ENCODE results near the gene CWC25. TPM values are rescaled to one million over a fixed set of nuclear protein-coding genes. Genes with fewer than 3 reads are reported as not detected.
"Not testable (repeated sequence)": the region's sequence is repeated elsewhere in the genome, so short reads cannot be mapped to it uniquely, and the experiment has no call there.

CWC25 gene
- total and polyA plus RNA-seq, 2 donors = 11.8 to 18.9 TPM

DNA sequence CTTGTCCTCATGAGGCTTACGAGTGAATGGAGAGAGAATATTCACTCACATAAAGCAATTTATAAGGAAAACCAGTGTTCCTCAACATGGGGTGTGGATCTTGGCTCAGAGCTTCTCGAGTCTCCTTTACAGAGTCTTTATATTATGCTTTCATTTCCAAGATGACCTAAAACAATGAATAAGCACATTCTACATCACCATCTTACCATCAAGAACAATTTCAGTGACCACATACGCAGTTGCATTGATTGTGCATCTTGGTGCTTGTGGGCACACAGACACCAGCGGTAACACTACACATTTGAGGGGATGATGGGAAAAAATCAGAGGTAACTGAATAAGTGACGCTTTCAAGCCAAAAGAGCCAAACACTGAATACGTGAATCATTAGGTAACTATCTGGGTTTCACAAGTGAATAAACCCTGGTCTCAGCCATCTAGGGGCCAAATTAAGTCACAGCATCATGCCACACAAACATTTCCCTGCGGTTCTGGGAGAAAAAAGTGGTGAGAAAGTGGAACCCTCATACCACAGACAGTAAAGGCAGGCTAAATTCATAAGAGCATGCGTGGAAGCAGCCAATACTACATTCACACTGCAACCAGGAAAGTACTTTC, 9.4 kb downstream of the CWC25 start:
- H3K36me3 ChIP-seq (ENCODE audit: insufficient read depth) = peaks cover 7% of the 10 kb centered on the region
- 76% methylated on average over 8 of the region's 8 CpGs for WGBS
- no peak overlapping the region for H3K27ac ChIP-seq (ENCODE audit: low read depth)
- no peaks in the 10 kb centered on the region for H3K4me1 ChIP-seq (ENCODE audit: insufficient read depth)
- no peak for DNase-seq (ENCODE audit: extremely low spot score)
- no peak overlapping the region for H3K4me3 ChIP-seq (ENCODE audit: low read depth, low read length)

DNA sequence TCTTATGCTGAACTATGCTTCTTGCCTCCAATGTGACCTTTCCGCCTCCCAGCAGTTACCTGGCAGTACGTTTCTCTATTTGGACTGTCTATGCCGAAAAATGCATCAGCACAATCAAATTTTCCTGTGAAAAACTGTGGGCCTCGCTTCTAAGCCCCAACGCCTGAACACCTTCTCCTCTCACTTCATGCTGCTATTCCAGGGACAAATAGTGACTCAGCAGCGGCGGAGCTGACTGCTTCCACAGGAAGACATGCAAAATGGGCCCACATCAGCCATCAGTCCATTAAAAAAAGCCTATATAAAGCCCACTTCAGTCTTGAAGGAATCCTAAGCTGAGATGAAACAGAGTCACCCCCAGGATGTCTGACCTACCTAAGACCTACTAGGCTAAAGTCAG, 15.3 kb downstream of the CWC25 start:
- H3K4me1 ChIP-seq (ENCODE audit: insufficient read depth) = no peaks in the 10 kb centered on the region
- 94% methylated on average over 7 of the region's 7 CpGs for WGBS
- no peak for DNase-seq (ENCODE audit: extremely low spot score)
- no peak overlapping the region for H3K27ac ChIP-seq (ENCODE audit: low read depth)
- H3K4me3 ChIP-seq (ENCODE audit: low read depth, low read length) = no peak overlapping the region
- peaks cover 20% of the 10 kb centered on the region for H3K36me3 ChIP-seq (ENCODE audit: insufficient read depth)

DNA sequence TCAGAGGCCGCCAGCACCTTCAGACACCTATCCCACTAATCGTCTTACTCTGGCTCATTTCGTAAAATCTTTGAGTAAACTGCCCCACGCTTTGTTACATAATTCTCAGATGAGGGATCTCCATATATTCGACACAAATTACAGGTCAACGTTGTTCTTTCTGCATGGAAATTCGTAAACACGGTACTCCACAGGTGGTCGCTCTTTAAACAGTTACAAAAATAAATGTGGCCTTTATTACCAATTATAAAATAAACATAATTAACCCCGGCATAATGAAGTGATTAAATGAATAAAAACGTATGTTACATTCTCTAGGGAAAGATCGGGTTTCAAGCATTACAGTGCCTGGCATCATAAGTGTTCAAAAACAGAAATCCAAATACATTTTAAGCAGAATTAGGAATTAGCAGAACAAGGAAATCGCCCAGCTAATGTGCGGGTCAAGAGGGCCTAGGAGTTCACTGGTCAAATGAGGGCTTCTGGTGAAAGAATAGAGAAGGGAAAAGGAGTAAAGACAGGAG, 24.8 kb downstream of the CWC25 start:
- 20% methylated on average over 14 of the region's 14 CpGs for WGBS
- Histone ChIP-seq H3K27ac (ENCODE audit: low read depth) (peak overlapping the region; percentile 98), H3K36me3 (ENCODE audit: insufficient read depth) (peaks cover 6% of the 10 kb centered on the region), H3K4me3 (ENCODE audit: low read depth, low read length) (peak overlapping the region; percentile 74), H3K4me1 (ENCODE audit: insufficient read depth) (no peaks in the 10 kb centered on the region)
- DNase-seq (ENCODE audit: extremely low spot score) = no peak

GRCh38 chr17:38799501-38800236, 25.5 kb downstream of the CWC25 start, which contains the start of gene PIP4K2B:
TSS of gene PIP4K2B (minus strand) at chr17:38799556. CDS start at chr17:38799424, 132 bp downstream.
- peaks cover 5% of the 10 kb centered on the region for H3K36me3 ChIP-seq (ENCODE audit: insufficient read depth)
- peak; percentile 92 for DNase-seq (ENCODE audit: extremely low spot score)
- no peaks in the 10 kb centered on the region for H3K4me1 ChIP-seq (ENCODE audit: insufficient read depth)
- peak within 1 kb of the TSS; percentile 74 for H3K4me3 ChIP-seq (ENCODE audit: low read depth, low read length)
- H3K27ac ChIP-seq (ENCODE audit: low read depth) = peak within 1 kb of the TSS; percentile 98
- under 1% methylated on average over 76 of the region's 76 CpGs for WGBS

- WGBS = under 1% methylated on average over 53 of the region's 53 CpGs
- DNase-seq (ENCODE audit: extremely low spot score) = no peak
- H3K36me3 ChIP-seq (ENCODE audit: insufficient read depth) = peaks cover 5% of the 10 kb centered on the region
- H3K27ac ChIP-seq (ENCODE audit: low read depth) = peak overlapping the region; percentile 73
- H3K4me1 ChIP-seq (ENCODE audit: insufficient read depth) = no peaks in the 10 kb centered on the region
- peak overlapping the region; percentile 74 for H3K4me3 ChIP-seq (ENCODE audit: low read depth, low read length)
Observed at GRCh38 chr17:38798614-38799500, 26.3 kb downstream of the CWC25 start.

- Histone ChIP-seq H3K36me3 (ENCODE audit: insufficient read depth) (peaks cover 3% of the 10 kb centered on the region), H3K27ac (ENCODE audit: low read depth) (no peak overlapping the region), H3K4me1 (ENCODE audit: insufficient read depth) (no peaks in the 10 kb centered on the region), H3K4me3 (ENCODE audit: low read depth, low read length) (peak overlapping the region; percentile 74)
- no peak for DNase-seq (ENCODE audit: extremely low spot score)
- WGBS = 70% methylated on average over 6 of the region's 6 CpGs
Observed at GRCh38 chr17:38797828-38798227, 27.3 kb downstream of the CWC25 start.

- Histone ChIP-seq H3K4me1 (ENCODE audit: insufficient read depth) (no peaks in the 10 kb centered on the region), H3K27ac (ENCODE audit: low read depth) (no peak overlapping the region), H3K36me3 (ENCODE audit: insufficient read depth) (no peaks in the 10 kb centered on the region), H3K4me3 (ENCODE audit: low read depth, low read length) (no peak overlapping the region)
- 65% methylated on average over 5 of the region's 5 CpGs for WGBS
- DNase-seq (ENCODE audit: extremely low spot score) = no peak
Observed at GRCh38 chr17:38797158-38797490, 28.0 kb downstream of the CWC25 start.

GRCh38 chr17:38796451-38797157, 28.5 kb downstream of the CWC25 start:
- no peak overlapping the region for H3K27ac ChIP-seq (ENCODE audit: low read depth)
- no peaks in the 10 kb centered on the region for H3K36me3 ChIP-seq (ENCODE audit: insufficient read depth)
- no peak for DNase-seq (ENCODE audit: extremely low spot score)
- no peaks in the 10 kb centered on the region for H3K4me1 ChIP-seq (ENCODE audit: insufficient read depth)
- WGBS = 52% methylated on average over 5 of the region's 5 CpGs
- no peak overlapping the region for H3K4me3 ChIP-seq (ENCODE audit: low read depth, low read length)

DNA sequence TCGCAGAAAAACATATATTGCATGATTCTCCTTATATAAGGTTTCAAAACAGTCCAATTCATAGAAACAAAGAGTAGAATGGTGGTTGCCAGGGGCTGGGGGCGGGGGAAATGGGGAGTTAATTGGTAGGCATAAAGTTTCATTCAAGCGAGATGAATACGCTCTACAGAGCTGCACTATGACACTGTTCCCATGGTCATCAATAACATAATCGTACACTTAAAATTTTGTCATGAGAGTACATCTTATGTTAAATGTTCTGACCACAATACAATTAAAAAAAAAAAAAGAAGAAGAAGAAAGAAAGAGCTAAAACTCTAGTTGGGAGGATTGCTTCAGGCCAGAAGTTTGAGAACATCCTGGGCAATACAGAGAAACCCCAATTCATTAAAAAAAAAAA, 30.9 kb downstream of the CWC25 start:
- no peaks in the 10 kb centered on the region for H3K4me1 ChIP-seq (ENCODE audit: insufficient read depth)

GRCh38 chr17:38791162-38791561, 34.0 kb downstream of the CWC25 start:
- 96% methylated on average over 5 of the region's 5 CpGs for WGBS
- no peaks in the 10 kb centered on the region for H3K36me3 ChIP-seq (ENCODE audit: insufficient read depth)
- H3K4me1 ChIP-seq (ENCODE audit: insufficient read depth) = no peaks in the 10 kb centered on the region
- H3K4me3 ChIP-seq (ENCODE audit: low read depth, low read length) = no peak overlapping the region
- H3K27ac ChIP-seq (ENCODE audit: low read depth) = no peak overlapping the region
- no peak for DNase-seq (ENCODE audit: extremely low spot score)

More for the DNA sequence above, 30.9 kb downstream of the CWC25 start:
- H3K27ac ChIP-seq (ENCODE audit: low read depth) = no peak overlapping the region
- H3K36me3 ChIP-seq (ENCODE audit: insufficient read depth) = no peaks in the 10 kb centered on the region
- 95% methylated on average over 5 of the region's 5 CpGs for WGBS
- no peak overlapping the region for H3K4me3 ChIP-seq (ENCODE audit: low read depth, low read length)
- DNase-seq (ENCODE audit: extremely low spot score) = no peak

DNA sequence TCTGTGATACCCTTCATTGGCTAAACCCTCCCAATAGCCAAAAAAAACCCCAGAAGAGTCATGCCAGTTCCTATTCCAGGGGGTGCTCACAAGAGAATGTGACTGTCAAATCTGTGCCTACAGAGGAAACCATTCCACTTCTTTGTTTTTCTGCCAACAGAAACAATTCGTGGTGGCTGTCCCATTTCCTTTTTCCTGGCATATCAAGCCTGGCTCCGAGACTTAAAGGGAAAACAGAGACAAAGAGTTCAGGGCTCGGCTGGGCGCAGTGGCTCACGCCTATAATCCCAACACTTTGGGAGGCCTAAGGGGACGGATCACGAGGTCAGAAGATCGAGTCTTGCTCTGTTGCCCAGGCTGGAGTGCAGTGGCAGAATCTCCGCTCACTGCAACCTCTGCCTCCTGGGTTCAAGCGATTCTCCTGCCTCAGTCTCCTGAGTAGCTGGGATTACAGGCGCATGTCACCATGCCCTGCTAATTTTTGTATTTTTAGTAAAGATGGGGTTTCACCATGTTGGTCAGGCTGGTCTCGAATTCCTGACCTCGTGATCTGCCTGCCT, 34.9 kb downstream of the CWC25 start:
- not testable (repeated sequence) for DNase-seq (ENCODE audit: extremely low spot score); H3K4me1 ChIP-seq (ENCODE audit: insufficient read depth); H3K27ac ChIP-seq (ENCODE audit: low read depth); H3K36me3 ChIP-seq (ENCODE audit: insufficient read depth); H3K4me3 ChIP-seq (ENCODE audit: low read depth, low read length)
- WGBS = 67% methylated on average over 13 of the region's 13 CpGs

- no peak for DNase-seq (ENCODE audit: extremely low spot score)
- Histone ChIP-seq H3K27ac (ENCODE audit: low read depth) (no peak overlapping the region), H3K4me1 (ENCODE audit: insufficient read depth) (no peaks in the 10 kb centered on the region), H3K36me3 (ENCODE audit: insufficient read depth) (no peaks in the 10 kb centered on the region), H3K4me3 (ENCODE audit: low read depth, low read length) (no peak overlapping the region)
- WGBS = 9% methylated on average over 1 of the region's 1 CpG
Observed at GRCh38 chr17:38789185-38789584, 35.9 kb downstream of the CWC25 start.

- H3K36me3 ChIP-seq (ENCODE audit: insufficient read depth); H3K4me1 ChIP-seq (ENCODE audit: insufficient read depth): not testable (repeated sequence)
- WGBS = 97% methylated on average over 4 of the region's 4 CpGs
Observed at GRCh38 chr17:38787999-38788398, 37.1 kb downstream of the CWC25 start.

More at GRCh38 chr17:38787999-38788398, 37.1 kb downstream of the CWC25 start:
- DNase-seq (ENCODE audit: extremely low spot score); H3K4me3 ChIP-seq (ENCODE audit: low read depth, low read length); H3K27ac ChIP-seq (ENCODE audit: low read depth): not testable (repeated sequence)
